Activated CD8-positive, alpha-beta memory T cell treated with anti-CD3 and anti-CD28 coated beads for 36 hours (primary cell): ENCODE data around the gene PRKD2. TPM values are rescaled to one million over a fixed set of nuclear protein-coding genes. Genes with fewer than 3 reads are reported as not detected.

Experiments used
- CTCF ChIA-PET: fragments of 350-600 bp; sonication (Branson Sonifier 250); formaldehyde crosslinking; loops from one replicate; lab custom pipeline; 2021; ENCODE audit warnings: antibody characterized with exemption; lab: Charles Lee
- POLR2A ChIA-PET: fragments of 350-600 bp; sonication (Branson Sonifier 250); formaldehyde crosslinking; loops from one replicate; lab custom pipeline; 2021; ENCODE audit warnings: antibody characterized with exemption; lab: Charles Lee
- total RNA-seq, 2 experiments: library from RNA; stranded (reverse); gene quantifications; one replicate each; pipeline ENCODE4 v1.2.3, GENCODE V29; 2021

The PRKD2 gene
- total RNA-seq, 2 experiments from 2014 or later, result 60.5 to 65.2 TPM

GRCh38 chr19:46745030-46745429 is 28.1 kb upstream of the PRKD2 start:
- POLR2A ChIA-PET, result interaction anchor here (1.4 kb wide), 1 partner anchor 9 kb away, joined by 4 read pairs; no protein-coding TSS in a partner anchor
- CTCF ChIA-PET, result interaction anchor here (2.1 to 2.8 kb wide), 3 partner anchors 9 to 41 kb away, joined by 6 to 14 read pairs (median 8); no protein-coding TSS in a partner anchor

- CTCF ChIA-PET, result interaction anchor here (2.1 to 2.8 kb wide), 3 partner anchors 10 to 40 kb away, joined by 6 to 14 read pairs (median 8); no protein-coding TSS in a partner anchor
- POLR2A ChIA-PET, result no interaction called here
These were observed 27.2 kb upstream of the PRKD2 start for GRCh38 chr19:46744005-46744691.

GRCh38 chr19:46742926-46743480 is 26.1 kb upstream of the PRKD2 start:
- POLR2A ChIA-PET, result no interaction called here
- CTCF ChIA-PET, result interaction anchor here (2.2 kb wide), 1 partner anchor 11 kb away, joined by 8 read pairs; no protein-coding TSS in a partner anchor

- ChIA-PET POLR2A (interaction anchor here (0.6 kb wide), 2 partner anchors 60 to 217 kb away, joined by 3 to 5 read pairs; no protein-coding TSS in a partner anchor), CTCF (interaction anchor here (0.6 to 2.1 kb wide), 8 partner anchors 9 to 98 kb away, joined by 3 to 10 read pairs (median 4); no protein-coding TSS in a partner anchor)
These were observed 24.5 kb upstream of the PRKD2 start for GRCh38 chr19:46741447-46741846.

DNA sequence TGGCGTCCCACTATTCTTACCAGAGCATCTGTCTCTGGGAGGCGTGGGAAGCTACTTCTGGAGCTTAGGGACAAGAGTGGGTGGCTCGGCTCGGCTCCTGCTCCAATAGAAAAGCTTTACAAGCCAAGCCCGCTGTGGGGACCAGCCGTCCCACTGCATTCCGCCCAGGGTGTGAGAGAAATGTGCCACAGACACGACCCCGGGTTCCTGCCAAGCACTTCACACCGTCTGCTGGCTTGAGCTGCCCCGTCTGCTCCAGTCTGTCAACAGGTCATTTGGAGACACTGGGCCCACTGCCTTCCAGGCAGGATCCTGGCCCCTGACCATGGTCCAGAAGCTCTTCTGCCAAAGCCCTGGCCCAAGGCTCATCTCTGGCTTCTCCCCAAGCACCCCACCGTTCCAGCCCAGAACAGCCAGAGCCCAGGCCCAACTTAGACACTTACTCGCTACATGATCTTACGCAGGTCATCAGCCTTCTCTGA is 22.4 kb upstream of the PRKD2 start:
- CTCF ChIA-PET, result interaction anchor here (0.7 kb wide), 1 partner anchor 88 kb away, joined by 3 read pairs; no protein-coding TSS in a partner anchor
- POLR2A ChIA-PET, result no interaction called here

GRCh38 chr19:46737761-46738171 is 20.9 kb upstream of the PRKD2 start:
- CTCF ChIA-PET, result interaction anchor here (1.1 to 1.6 kb wide), 3 partner anchors 9 to 33 kb away, joined by 3 to 6 read pairs (median 4); no protein-coding TSS in a partner anchor
- POLR2A ChIA-PET, result no interaction called here

GRCh38 chr19:46737298-46737654 is 20.4 kb upstream of the PRKD2 start:
- CTCF ChIA-PET, result interaction anchor here (0.6 to 1.6 kb wide), 4 partner anchors 9 to 103 kb away, joined by 3 to 6 read pairs (median 4); no protein-coding TSS in a partner anchor

DNA sequence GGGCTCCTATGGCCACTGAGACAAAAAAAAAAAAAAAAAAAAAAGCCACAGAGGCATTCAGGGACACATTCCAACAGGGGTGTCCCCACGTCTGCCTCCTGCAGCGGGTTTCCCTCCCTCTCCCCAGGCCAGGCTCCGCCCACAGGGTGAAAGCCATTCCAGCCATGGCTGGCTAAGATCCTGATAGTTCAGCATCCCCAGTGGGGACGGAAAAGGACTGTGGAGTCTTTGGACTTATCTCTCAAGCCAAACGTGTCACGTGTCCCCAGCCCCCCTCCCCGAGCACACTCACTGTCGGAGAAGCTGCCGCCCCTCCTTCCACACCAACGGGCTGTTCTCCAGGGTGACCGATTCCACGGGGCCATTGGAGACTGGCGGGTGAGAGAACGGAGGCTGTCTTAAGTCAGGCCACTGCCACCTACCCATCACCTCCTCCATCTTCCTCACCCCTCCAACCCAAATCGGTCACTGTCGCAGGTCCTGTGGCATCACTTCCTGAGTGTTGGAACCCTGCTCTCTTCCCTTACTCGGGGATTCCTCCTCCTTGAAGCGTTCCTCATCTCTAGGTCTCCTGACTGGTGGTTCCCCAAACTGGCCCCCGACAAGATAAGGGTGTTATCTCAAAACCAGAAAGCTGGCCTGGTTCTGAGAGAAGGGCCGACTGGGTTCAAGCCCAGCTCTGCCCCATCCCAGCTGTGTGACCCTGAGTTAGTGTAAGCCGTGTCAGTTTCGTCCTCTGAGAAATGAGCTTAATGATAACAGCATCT is 19.8 kb upstream of the PRKD2 start:
- POLR2A ChIA-PET, result interaction anchor here (1.6 kb wide), 1 partner anchor 9 kb away, joined by 4 read pairs; the partner anchor contains the start of gene FKRP

More at GRCh38 chr19:46737298-46737654, 20.4 kb upstream of the PRKD2 start:
- POLR2A ChIA-PET, result no interaction called here

GRCh38 chr19:46733690-46734292 is 16.9 kb upstream of the PRKD2 start:
- POLR2A ChIA-PET, result no interaction called here

More for the DNA sequence above, 19.8 kb upstream of the PRKD2 start:
- CTCF ChIA-PET, result interaction anchor here (0.6 to 1.6 kb wide), 5 partner anchors 8 to 124 kb away, joined by 3 to 6 read pairs (median 4); no protein-coding TSS in a partner anchor

GRCh38 chr19:46732966-46733689 is 16.2 kb upstream of the PRKD2 start:
- POLR2A ChIA-PET, result no interaction called here
- CTCF ChIA-PET, result no interaction called here

More at GRCh38 chr19:46733690-46734292, 16.9 kb upstream of the PRKD2 start:
- CTCF ChIA-PET, result no interaction called here

- ChIA-PET POLR2A (interaction anchor here (0.6 kb wide), 1 partner anchor 26 kb away, joined by 3 read pairs; no protein-coding TSS in a partner anchor), CTCF (no interaction called here)
These were observed 15.4 kb upstream of the PRKD2 start for GRCh38 chr19:46732172-46732938.

DNA sequence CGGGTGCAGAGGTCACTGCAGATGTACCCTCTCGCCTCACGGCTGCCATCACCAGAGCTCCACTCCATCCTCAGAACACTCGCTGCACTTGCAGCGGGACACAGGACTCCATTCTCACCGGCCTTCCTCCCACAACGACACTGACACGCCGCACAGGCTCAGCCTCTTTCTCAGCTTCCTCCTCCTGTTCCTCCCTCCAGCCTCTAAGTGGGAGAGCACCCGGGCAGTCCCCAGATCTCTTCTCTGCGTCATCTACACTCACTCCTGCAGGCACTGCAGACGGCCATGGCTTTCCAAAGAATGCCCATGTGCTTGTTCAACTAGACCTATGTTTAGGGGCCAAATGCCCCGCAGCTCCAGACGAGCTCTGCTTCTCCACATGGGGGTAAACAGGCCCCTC is 14.7 kb upstream of the PRKD2 start:
- CTCF ChIA-PET, result interaction anchor here (1.1 to 5.0 kb wide), 3 partner anchors 13 to 27 kb away, joined by 3 to 58 read pairs (median 3); no protein-coding TSS in a partner anchor
- POLR2A ChIA-PET, result interaction anchor here (0.6 kb wide), 1 partner anchor 25 kb away, joined by 3 read pairs; no protein-coding TSS in a partner anchor

DNA sequence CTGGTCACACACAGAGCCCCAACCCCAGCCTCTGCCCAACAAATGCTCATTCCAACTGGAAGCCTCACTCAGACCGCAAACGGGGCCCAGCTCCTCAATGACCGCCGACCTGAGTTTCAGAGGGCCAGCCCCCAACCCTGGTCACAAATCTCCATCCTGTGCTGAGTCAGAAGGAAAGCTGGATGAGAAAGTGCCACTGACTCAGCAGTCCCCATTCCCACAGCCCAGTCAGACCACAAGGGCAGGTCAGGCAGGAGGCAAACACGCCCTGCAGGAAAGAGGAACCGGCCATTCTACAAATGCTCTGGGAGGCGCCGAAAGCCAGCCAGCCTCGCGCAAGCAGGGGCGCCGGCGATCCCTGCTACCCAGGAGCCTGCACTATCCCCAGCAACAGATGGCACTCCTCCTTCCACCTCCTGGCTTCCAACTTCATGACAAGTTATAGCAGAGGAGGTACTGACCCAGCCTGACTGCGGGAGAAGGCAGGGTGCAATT is 14.1 kb upstream of the PRKD2 start:
- ChIA-PET POLR2A (interaction anchor here (0.6 kb wide), 1 partner anchor 191 kb away, joined by 4 read pairs; no protein-coding TSS in a partner anchor), CTCF (interaction anchor here (1.1 to 5.0 kb wide), 4 partner anchors 13 to 27 kb away, joined by 3 to 58 read pairs (median 5); no protein-coding TSS in a partner anchor)

DNA sequence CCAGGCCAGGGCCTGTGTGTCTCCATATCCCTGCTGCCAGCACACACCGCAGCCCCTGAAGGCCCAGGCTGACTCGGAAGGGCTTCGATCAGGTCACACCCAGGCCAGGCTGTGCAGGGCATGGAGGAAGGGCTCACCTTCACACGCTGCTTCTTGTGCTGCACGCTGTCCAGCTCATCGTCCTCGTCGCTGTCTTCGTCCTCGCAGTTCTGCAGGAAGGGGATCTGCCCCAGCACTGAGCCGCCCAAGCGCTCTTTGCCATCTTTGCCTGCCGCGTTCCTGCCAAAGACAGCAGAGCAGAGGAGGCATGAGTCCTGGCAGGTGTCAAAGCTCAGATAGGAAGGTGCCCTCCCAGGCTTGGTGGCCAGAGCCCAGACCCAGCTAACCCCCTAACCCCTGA is 13.7 kb upstream of the PRKD2 start:
- POLR2A ChIA-PET, result interaction anchor here (0.6 kb wide), 1 partner anchor 190 kb away, joined by 4 read pairs; no protein-coding TSS in a partner anchor
- CTCF ChIA-PET, result interaction anchor here (1.1 to 5.0 kb wide), 4 partner anchors 12 to 26 kb away, joined by 3 to 58 read pairs (median 5); no protein-coding TSS in a partner anchor

DNA sequence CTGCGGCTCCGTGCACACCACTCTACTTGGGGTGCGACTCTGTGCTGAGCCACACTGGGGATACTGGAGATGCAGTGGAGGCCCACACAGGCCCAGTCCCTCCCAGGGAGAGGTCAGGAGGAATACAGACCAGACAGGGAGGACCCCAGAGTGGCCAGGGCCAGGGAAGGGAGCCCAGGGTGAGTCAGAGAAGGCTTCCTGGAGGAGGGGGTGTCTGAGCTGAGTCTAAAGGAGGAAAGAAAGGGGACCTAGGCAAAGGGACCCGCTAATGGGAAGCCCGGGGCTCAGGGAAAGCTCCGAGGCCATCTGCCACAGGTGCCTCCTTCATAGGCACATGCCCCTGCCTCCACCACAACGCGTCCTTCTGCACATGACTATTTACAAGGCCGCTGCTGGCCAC is 13.3 kb upstream of the PRKD2 start:
- POLR2A ChIA-PET, result no interaction called here
- CTCF ChIA-PET, result interaction anchor here (2.2 to 5.0 kb wide), 5 partner anchors 12 to 69 kb away, joined by 5 to 58 read pairs (median 10); partner anchors contain the start of genes DACT3 and FKRP

- ChIA-PET CTCF (interaction anchor here (0.9 to 5.0 kb wide), 15 partner anchors 8 to 200 kb away, joined by 3 to 58 read pairs (median 5); partner anchors contain the start of genes DACT3 and FKRP), POLR2A (no interaction called here)
These were observed 12.8 kb upstream of the PRKD2 start for GRCh38 chr19:46729696-46730095.
